T-helper 1 cell treated with Interleukin-12 subunit alpha and Interleukin-12 subunit beta and Interleukin-4 antibody, amounts not matched to agents 30 ng/mL and 1 ng/mL, for 36 hours (primary cell): ENCODE measurements around the gene PIGQ. TPM values are rescaled to one million over a fixed set of nuclear protein-coding genes. Genes with fewer than 3 reads are reported as not detected.

ENCODE experiments used
- intact Hi-C: fragments of 100-400 bp; cut with micrococcal nuclease; formaldehyde crosslinking; loops from one replicate; pipeline ENCODE4 v1.15.1; 2024
- total RNA-seq: library from RNA; stranded (reverse); gene quantifications from 2 replicates; pipeline ENCODE4 v1.2.3, GENCODE V29; 2022

PIGQ gene
- total RNA-seq, 1 donor from 2014 or later: 49.8 TPM

DNA sequence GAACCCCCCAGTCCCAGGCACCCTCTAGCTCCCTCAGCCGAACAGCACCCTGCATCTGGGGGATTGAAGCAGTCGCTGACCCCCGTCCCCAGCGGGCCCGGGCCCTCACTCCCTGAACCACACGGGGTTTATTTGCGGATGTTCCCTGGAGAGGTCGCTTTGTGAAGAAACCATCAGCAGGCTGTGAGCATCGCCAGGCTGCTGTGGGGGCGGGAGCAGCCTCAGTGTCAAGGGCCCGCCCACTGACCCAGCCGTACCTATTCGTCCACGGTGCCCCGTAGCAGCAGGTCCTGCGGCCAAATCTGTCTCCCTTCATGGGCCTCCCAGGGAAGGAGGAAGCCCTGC, 13.7 kb downstream of the PIGQ start:
- intact Hi-C loops: loop anchor here (10.0 kb wide), 2 partner anchors 159 to 349 kb away; partner anchors contain the start of genes FAM234A and RAB11FIP3

GRCh38 chr16:583815-584591, 14.2 kb downstream of the PIGQ start:
- intact Hi-C loops: loop anchor here (10.0 kb wide), 2 partner anchors 159 to 349 kb away; partner anchors contain the start of genes FAM234A and RAB11FIP3

DNA sequence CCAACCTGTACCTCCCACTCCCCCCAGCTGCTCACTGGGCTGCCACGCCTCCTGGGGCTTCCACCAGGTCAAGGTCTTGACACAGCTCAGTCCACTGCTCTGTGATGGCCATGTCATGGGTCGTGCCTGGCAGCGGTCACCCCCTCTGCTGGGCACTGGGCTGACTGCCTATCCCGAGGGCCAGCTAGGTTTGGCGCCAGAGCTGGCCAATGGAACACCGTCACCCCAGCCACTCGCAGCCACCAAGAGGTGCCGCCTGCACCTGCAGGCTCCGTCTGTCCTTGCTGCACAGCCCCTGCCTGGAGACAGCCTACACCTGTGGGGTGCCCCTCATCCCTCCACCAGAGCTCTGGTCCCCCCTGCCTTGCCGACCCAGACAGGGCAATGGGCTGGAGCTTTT, 15.6 kb downstream of the PIGQ start:
- intact Hi-C loops: loop anchor here (5.0 to 10.0 kb wide), 3 partner anchors 161 to 351 kb away; partner anchors contain the start of genes FAM234A and RAB11FIP3

DNA sequence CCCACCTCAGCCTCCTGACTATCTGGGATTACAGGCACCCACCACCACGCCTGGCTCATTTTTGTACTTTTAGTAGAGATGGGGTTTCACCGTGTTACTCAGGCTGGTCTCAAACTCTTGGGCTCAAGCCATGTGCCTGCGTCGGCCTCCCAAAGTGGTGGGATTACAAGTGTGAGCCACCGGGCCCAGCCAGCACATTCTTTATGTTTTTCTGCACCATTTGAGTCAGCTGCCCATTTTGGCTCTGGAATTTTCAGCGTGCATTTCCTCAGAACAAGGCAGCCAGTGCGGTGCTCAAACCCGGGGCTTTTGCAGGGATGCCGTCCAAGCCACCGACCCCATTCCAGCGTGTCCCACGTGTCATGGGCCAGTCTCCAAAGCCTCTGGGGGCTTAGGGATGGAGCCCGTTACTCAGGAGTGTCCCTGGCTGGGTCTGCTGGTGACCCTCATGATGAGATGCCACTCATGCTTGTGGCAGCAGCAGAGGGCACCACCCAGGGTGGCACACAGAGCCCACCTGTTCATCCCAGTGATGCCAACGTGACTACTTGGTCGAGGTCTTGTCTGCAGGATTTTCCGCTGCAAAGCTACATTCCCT, 16.4 kb downstream of the PIGQ start:
- intact Hi-C loops: loop anchor here (5.0 to 10.0 kb wide), 3 partner anchors 161 to 351 kb away; partner anchors contain the start of genes FAM234A and RAB11FIP3

DNA sequence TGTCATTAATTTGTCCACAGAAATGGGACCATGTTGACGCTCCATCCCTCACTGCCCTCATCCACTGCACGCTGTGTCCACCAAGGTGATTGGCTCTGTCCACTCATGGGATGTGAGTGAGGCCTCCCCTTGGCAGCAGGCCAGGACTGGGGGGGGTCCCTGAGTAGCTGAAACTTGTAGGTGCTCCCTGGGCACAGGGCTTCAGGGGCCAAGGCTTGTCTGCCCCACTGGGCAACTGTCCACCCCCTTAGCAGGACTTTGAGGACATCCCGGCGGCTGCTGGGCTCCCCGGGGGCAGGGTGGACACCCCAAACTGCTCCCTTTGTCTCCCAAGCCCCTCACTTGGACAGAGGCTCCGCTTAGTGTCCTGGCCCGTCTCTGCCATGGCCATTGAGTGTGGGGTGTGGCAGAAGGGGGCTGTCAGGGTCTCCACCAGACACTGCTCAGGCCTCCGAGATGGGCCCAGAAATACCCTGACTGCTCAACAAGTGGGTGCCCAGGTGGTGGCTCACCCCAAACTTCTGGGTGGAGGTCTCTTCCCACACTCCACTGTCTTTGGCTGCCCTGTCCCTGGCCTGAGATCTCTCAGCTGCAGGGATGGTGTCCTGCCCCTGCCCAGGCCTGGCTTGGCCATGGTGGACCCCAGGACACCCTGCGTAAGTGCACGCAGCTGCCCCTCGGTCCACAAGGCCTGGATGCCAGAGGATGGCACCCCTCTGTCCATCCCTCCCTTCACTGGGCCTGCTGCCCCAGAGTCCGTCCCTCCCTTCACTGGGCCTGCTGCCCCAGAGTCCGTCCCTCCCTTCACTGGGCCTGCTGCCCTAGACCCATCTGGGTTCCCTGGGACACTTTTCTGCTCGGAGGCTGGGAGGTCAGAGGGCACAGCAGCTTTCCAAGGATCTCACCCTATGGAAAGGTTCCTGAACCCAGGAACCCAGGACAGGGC, 17.1 kb downstream of the PIGQ start:
- intact Hi-C loops: loop anchor here (5.0 to 10.0 kb wide), 3 partner anchors 162 to 352 kb away; partner anchors contain the start of genes FAM234A and RAB11FIP3

- intact Hi-C loops: loop anchor here (2.0 to 10.0 kb wide), 6 partner anchors 72 to 450 kb away; partner anchors contain the start of genes FAM234A, JMJD8, NPRL3 and RAB11FIP3
Measured at GRCh38 chr16:588639-588888, 18.8 kb downstream of the PIGQ start.

DNA sequence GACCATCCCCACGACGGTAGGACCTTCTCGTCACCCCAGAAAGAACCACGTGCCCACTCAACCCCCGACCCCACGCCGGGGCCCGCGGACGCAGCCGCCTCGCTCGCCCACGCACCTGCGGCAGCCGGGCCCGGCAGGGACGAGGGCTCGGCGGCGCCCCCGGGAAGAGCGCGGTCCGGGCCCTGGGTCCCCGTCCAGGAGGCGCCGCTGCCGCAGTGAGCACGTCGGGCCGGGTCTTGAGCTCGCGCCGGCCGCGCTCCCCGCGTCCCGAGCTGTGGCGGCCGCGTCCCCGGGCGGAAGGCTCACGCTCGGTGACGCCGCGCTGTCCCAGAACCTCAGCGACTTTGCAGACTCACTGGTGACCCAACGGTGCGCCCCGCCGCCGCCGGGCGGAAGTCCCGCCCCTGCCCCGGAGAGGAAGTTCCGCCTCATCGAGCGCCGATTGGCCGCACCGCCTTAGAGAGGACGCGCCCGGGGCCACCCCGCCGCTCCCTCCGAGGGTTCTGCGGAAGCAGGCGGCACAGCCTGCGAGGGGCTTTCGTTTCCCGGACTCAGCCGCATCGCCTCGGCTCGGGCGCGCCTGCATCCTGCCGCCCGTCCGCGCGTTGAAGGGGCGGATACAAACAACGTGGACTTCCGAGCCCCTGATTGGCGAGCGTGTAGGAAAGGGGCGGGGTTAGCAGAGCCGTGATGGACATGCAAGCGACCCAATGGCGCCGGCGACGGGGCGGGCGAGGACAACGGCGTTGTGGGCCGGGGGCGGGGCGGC, 19.3 kb downstream of the PIGQ start:
- intact Hi-C loops: loop anchor here (1.0 to 10.0 kb wide), 10 partner anchors 19 to 450 kb away; partner anchors contain the start of genes AXIN1, CAPN15, FAM234A and JMJD8

DNA sequence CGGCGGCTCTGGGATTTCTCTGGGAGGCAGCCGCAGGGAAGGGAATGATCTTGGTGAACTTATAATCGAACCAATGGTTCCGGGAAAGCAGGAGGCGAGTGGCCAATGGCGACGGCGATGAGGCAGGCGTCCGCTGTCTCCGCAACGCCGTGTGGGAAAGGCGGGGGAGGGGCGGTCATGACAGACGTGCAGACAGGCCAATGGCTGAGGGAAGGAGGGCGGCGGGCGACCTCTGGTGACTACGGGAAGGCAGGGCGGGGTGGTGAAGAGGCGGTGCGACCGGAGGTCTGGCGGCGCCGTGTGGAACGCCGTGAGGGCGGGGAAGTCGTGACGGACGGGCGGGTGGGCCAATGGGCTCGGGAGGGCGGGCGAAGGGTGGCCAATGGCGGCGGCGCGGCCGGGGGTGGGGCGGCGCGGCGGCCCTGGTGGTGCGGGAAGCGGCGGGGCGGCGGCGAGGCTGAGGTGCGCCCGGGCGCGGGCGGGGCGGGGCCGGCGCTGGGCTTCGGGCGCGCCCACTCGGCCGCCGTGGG, 20.0 kb downstream of the PIGQ start, which contains the start of gene RAB40C:
Gene RAB40C (plus strand): TSS at position 409 of the 530 bp plus-strand sequence. CDS start 226 bp downstream, outside the sequence.
- intact Hi-C loops: loop anchor here (1.0 to 10.0 kb wide), 10 partner anchors 19 to 451 kb away; partner anchors contain the start of genes AXIN1, CAPN15, FAM234A and JMJD8

- intact Hi-C loops: no loop called here
Measured at GRCh38 chr16:590188-590814, 20.5 kb downstream of the PIGQ start.

- intact Hi-C loops: no loop called here
Measured at GRCh38 chr16:590815-591200, 21.0 kb downstream of the PIGQ start.

- intact Hi-C loops: no loop called here
Measured at GRCh38 chr16:591231-591630, 21.5 kb downstream of the PIGQ start.

GRCh38 chr16:591892-592517, 22.2 kb downstream of the PIGQ start:
- intact Hi-C loops: no loop called here

GRCh38 chr16:592518-593306, 22.9 kb downstream of the PIGQ start:
- intact Hi-C loops: no loop called here

- intact Hi-C loops: no loop called here
Measured at GRCh38 chr16:593406-593805, 23.6 kb downstream of the PIGQ start.

DNA sequence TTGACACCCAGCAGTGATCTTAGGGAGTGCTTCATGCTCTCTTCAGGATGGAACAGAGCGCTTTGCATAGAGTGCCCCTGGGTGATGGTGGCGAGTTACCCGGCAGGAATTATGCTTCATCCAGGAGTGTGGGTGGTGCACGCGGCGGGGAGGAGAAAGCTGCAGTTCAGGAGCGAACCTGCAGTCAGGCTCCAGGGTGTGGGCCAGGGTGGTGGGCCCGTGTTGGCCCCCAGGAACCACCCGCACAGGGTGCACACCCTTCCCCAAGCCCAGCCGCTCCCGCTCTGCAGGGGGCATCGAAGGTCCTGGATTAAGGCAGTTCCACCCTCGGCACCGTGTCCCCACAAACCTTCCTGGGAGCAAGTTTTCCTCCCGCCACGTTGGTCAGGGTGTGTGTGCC, 24.0 kb downstream of the PIGQ start:
- intact Hi-C loops: no loop called here

GRCh38 chr16:595094-595528, 25.3 kb downstream of the PIGQ start:
- intact Hi-C loops: no loop called here

GRCh38 chr16:595942-596735, 26.4 kb downstream of the PIGQ start:
- intact Hi-C loops: no loop called here

GRCh38 chr16:596736-597060, 26.9 kb downstream of the PIGQ start:
- intact Hi-C loops: no loop called here
